COLO829 (cell line): ENCODE data around the gene DENND2D.
"Not testable (repeated sequence)": the region's sequence is repeated elsewhere in the genome, so short reads cannot be mapped to it uniquely, and the experiment has no call there.

Source experiments
- DNase-seq: peaks from one replicate; pipeline ENCODE4 v3.0.0; 2012; ENCODE audit warnings: low spot score

Gene DENND2D

DNA sequence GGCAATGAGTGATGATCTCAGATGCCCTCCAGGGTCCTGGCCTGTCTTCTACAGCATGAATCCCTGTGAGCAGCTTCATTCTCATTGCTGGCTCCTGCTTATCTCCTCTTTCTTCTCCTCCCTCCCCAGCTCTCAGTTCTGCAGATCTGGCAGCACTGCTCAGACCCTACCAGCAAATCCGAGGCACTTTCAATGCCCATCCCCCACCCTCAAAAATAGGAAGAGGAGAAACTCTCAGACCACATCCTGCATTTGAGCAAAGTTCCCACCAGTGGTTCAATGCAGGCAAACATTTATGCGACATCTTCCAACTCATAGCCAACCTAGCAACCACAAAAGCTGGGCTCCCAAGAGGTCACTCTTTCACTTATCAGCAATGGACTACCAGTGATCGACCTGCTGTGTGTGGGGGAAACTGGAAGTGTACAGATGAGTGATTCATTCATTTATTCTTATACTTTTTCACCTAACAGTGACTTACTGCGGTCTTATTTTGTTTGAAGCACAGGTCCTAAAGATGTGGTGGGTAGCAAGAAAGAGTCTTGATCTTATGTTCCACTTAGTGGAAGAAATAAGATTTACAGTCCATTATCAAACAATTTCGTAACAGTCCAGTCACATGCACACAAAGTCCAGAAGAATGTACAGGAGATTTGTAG lies 21.3 kb upstream of the DENND2D start:
- DNase-seq: no peak

DNA sequence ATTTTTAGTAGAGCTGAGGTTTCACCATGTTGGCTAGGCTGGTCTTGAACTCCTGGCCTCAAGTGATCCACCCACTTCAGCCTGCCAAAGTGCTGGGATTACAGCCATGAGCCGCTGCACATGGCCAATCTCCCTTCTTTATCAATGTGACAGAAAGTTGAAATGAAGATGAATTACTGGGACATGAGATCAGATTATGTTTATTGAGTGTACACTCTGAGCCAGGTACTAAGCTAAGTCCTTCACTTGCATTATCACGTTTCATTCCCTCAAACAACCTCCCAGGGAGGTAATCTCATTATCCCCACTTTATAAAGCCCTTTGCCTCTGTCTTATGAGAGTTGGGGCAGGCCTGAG lies 20.8 kb upstream of the DENND2D start:
- no peak for DNase-seq

- no peak for DNase-seq
These were observed 19.9 kb upstream of the DENND2D start for GRCh38 chr1:111220302-111220890.

- DNase-seq: no peak
These were observed 19.3 kb upstream of the DENND2D start for GRCh38 chr1:111219557-111220286.

GRCh38 chr1:111218701-111219556 lies 18.5 kb upstream of the DENND2D start:
- DNase-seq: no peak

- DNase-seq: no peak
These were observed 16.9 kb upstream of the DENND2D start for GRCh38 chr1:111217183-111217910.

GRCh38 chr1:111216751-111217150 lies 16.3 kb upstream of the DENND2D start:
- DNase-seq: no peak

DNA sequence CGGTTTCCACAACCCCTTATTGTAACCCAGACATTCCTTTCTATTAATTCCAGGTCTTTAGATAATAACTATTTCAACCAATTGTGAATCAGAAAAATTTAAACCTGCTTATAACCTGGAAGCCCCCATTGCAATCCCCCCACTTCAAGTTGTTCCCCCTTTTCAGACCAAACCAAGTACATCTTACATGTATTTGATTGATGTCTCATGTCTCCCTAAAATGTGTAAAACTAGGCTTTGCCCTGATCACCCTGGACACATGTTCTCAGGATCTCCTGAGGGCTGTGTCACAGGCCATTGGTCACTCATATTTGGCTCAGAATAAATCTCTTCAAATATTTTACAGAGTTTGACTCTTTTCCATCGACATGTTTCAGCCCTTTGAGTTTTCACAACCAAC lies 14.8 kb upstream of the DENND2D start:
- not testable (repeated sequence) for DNase-seq

DNA sequence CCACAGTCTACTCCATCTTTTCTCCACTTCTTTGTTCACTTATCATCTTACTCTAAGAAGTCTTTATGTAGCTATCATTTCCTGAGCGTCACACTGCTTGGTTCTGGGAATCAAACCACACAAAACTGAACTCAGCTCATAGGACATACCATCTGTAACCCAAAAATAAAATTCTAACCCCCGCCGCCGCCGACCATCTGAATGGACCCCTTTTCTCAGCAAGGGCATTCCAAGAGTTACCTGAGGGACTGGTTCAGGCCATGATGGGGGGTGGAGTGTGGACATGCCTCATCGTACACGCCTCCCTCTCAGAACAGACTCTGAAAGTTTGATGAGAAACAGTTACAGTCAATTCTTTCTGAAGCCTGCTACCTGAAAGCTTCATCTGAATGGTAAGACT lies 14.4 kb upstream of the DENND2D start:
- no peak for DNase-seq

DNA sequence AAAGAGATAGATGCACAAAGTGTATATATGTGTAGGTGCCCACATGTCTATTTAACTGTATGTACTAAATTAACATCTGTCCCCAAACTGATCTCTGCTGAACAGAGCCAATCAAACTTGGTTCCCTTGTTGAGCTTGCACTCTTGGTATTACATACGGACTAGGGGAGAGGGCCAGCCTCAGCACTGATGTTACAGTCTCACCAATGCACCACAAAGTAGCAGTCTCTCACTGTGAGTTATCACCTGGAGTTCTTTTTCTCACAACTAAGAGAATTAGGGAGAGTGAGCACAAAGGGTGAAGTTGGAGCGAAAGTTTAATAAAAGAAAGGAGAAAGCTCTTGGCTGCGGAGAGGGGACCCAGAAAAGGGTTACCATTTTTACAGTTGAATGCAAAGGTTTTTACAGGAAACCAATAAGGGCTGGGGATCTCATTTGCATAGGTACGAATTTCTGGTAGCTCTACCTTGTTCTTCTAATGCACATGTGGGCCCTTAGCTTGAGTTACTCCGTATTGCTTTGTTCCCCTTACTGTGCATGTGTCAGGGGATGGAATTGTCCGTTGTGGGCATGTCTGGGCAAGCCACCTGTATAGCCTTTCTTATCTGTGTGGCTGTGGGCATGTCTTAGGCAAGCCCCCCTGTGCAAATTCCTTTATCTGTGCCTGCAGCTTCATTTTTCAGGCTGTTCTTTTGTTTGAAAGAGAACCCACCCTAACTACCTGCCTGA lies 13.8 kb upstream of the DENND2D start:
- DNase-seq: no peak

DNA sequence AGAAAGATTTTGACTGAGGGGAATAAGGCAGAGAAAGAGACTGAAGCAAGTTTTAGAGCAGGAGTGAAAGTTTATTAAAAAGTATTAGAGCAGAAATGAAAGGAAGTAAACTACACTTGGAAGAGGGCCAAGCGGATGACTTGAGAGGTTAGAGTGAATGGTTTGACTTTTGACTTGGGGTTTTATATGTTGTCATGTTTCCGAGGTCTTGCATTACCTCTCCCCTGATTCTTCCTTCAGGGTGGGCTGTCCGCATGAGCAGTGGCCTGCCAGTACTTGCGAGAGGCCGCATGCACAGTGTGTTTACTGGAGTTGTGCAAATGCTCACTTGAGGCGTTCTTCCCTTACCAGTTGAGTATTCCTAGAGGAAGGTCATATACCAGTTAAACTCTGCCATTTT lies 13.0 kb upstream of the DENND2D start:
- DNase-seq: no peak

DNA sequence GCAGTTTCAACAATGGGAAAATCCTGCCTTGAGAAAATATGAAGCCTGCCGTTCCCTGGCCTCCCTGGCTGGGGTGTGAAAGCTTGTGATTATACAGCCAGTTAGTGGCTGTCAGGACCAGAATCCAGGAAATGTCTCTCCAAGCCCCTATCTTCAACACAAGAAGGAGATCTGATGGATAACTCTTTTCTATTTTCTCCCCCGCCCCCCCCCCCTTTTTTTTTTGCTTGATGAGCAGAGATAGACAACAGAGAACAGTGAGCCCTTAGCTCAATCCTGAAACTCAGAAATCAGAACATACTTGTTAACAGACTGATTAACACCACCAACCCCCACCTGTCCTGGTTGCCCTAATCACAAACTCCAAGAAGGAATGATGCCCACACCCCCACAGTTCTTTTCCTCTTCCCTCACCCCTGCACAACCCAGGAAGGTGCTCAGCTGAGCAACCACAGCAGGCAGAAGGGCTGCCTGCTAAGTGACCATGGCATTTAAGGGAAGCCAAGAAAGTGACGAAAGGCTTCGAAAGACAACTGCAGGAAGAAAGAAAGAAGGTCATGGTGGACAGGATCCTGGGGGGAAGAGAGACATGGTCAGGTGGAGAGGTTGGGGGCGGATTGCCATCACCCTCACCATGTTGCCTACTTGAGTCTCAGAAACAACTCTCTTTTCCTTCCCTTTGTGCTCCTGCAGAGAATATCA lies 12.3 kb upstream of the DENND2D start:
- no peak for DNase-seq

DNA sequence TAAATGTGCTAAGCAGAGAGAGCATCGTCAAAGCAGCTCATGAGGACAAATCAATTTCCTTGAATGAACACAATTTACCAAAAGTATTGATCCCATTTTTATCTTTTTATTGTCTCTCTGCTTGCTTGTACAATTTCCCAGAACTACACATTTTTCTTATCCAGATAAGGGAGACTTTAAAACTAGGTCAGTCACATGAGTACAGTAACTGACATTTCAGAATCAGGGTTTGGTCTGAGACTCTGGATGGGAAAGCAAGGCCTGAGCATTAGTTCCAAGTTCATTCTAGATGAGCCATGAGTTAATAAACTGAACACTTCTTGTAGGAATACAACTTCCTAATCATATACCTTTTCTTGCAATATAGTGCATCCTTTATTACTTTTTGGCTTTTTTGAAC lies 11.5 kb upstream of the DENND2D start:
- no peak for DNase-seq

GRCh38 chr1:111209622-111210021 lies 9.2 kb upstream of the DENND2D start:
- DNase-seq: no peak

DNA sequence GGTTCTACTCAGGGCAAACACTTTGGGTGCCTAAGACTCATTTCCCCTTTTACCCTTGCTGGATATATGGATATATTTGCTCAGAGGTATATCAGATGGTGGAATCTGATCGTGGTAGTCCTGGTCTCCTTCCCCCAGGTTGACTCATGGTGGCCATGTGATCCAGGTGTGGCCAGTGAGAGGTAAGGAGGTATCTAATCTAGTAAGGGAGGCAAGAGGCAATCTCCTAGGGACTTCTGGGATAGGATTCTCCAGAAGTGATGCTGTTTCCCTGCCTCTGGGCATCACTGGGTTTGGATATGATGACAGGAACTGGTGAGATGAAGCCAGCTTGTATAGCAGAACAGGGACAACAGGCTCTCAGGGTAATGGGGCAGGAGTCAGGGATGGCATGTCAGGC lies 8.5 kb upstream of the DENND2D start:
- no peak for DNase-seq

DNA sequence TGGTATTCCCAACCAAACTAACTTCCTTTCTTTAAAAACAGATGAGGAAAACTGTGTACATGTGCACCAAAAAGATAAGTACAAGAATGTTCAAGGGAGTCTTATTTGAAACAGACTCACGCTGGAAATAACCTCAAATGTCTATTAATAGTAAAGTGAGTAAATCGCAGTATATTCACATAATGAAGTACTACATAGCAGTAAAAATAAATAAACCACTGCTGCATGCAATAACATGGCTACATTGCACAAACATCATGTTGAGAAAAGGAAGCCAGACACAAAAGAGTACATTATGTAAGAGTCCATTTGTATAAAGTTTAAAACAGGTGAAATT lies 5.2 kb upstream of the DENND2D start:
- no peak for DNase-seq

DNA sequence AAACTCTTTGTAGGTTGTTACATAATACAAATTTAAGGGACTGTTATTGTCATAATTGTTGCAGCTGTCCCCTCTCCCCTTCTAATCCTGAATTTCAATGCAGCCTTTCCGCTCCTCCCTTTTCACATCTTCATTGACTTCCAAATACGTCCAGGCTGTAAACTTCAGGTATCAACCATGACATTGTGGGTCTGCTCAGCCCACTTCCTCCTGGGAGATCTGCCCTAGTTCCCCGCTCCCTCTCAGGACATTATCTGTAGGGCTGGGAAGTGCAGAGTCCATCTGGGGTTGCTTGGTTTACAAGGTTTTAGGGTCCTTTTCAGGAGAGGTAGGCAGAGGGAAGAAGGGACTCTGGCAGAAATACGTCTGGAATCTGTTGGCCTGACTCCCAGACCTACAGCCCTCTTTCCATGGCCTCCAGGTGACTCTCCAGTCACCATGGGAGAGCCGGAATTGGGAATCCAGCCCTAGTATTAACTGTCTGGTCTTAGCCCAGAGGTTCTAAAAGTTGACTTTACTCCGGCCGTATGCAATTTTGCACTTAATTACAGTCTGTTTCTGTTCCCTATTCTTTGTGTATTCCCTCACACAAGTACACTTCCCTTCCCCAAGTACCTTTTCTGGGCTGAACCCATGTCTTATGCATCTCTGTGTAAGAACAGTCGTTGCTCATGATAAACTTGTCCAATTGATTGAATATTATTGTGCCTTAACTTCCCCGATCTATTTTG lies 4.7 kb upstream of the DENND2D start:
- no peak for DNase-seq

GRCh38 chr1:111204201-111204982 lies 3.9 kb upstream of the DENND2D start:
- DNase-seq: no peak

- no peak for DNase-seq
These were observed 3.3 kb upstream of the DENND2D start for GRCh38 chr1:111203681-111204200.
